Occipital lobe (tissue), 2 donors: ENCODE results near the gene ADAM23. TPM values are rescaled to one million over a fixed set of nuclear protein-coding genes. Genes with fewer than 3 reads are reported as not detected.
A peak's percentile ranks its signal among the peaks of the same experiment; 100 is the strongest.

ENCODE experiments used
- DNase-seq: peaks from one replicate; lab custom pipeline; 2025; lab: John Stamatoyannopoulos, UW
- total RNA-seq: library from RNA; depleted of rRNA; stranded (reverse); fragments of >200 nt; gene quantifications from one replicate; pipeline ENCODE4 v1.2.3, GENCODE V29; 2014

Gene ADAM23
- total RNA-seq, 1 donor from 2014 or later = 18.9 TPM

GRCh38 chr2:206635015-206635414 lies 191.7 kb downstream of the ADAM23 start:
- DNase-seq = no peak

DNA sequence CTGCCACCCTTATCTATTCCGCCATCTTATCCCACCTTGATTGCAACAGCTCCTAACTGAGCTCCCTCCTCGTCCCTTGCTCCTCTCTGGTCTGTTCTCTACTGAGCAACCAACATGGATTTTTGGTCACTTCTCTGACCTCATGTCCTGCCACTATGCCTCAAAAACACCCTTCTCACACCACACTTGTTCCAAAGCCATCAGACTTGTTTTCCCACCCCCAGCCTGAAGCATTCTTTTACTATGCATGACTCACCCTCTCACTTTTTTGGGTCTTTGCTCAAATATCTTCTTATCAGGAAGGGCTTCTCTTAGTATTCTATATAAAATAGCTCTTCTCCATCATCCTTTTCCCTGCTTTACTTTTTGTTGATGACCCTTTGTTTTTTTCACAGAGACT lies 196.3 kb downstream of the ADAM23 start:
- DNase-seq = no peak

DNA sequence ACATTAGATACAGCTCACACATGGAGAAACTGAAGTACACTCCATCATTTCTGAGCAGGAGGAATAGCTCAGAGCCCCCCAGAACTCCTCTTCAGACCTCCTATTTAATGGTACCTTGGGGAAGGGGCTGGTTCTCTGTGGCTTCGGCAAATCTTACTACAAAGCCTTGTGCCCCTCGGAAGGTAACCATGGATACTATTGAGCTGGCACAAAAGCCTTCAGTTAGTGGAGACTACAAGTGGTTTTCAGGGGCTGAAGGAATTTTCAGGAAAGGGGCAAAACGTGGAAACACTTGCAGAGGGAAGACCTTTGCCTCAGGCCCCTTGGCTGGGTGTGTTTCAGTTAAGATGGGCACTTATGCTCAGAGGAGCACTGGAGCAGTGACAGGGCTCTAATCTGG lies 197.9 kb downstream of the ADAM23 start:
- no peak for DNase-seq

GRCh38 chr2:206642075-206643025 lies 199.0 kb downstream of the ADAM23 start, which contains the start of gene FAM237A:
FAM237A (plus strand) TSS chr2:206642487; CDS start chr2:206644237, 1,750 bp downstream.
- DNase-seq = peak; percentile 6

DNA sequence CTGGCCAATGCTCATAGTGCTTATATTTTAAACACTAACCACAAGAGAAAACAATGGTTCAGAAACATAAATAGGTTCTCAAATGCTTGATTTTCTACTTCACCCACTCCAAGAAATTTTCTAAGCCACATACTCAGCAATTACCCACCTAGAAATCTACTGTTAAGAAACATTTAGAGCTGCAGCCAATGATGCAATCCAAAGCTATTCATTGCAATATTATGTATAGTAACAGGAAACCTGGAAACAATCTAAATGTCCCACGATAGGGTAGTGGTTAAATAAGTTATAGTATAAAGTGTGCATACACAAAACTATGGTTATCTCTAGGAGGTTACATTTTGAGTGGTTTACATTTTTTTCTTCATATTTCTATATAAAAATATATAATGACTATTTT lies 204.7 kb downstream of the ADAM23 start:
- no peak for DNase-seq

GRCh38 chr2:206657087-206657486 lies 213.8 kb downstream of the ADAM23 start:
- no peak for DNase-seq

- DNase-seq = no peak
These were observed 221.9 kb downstream of the ADAM23 start for GRCh38 chr2:206665251-206665650.

Other genes starting within 250 kb of the ADAM23 start
- 35.7 TPM for gene ZDBF2, start 168.9 kb upstream of the ADAM23 start, total RNA-seq
- not detected for gene FAM237A, start 199.0 kb downstream of the ADAM23 start, total RNA-seq